ENCODE results near the gene HINT3.

Gene HINT3

GRCh38 chr6:125939791-125940190 is 16.8 kb upstream of the HINT3 start:
- H3K4me3 ChIP-seq (ENCODE audit: low read depth, low read length) = no peak overlapping the region
- TF ChIP-seq CTCF (IDR thresholded peaks at IDR 0.05; ENCODE audit: control insufficient read depth, extremely low read depth, insufficient read depth) = no peak
- no peak for DNase-seq (ENCODE audit: low read depth)

- H3K4me3 ChIP-seq (ENCODE audit: low read depth, low read length) = no peak overlapping the region
- no peak for DNase-seq (ENCODE audit: low read depth)
- TF ChIP-seq CTCF (IDR thresholded peaks at IDR 0.05; ENCODE audit: control insufficient read depth, extremely low read depth, insufficient read depth) = no peak
These were observed 16.1 kb upstream of the HINT3 start for GRCh38 chr6:125940247-125941041.

- no peak overlapping the region for H3K4me3 ChIP-seq (ENCODE audit: low read depth, low read length)
- no peak for TF ChIP-seq CTCF (IDR thresholded peaks at IDR 0.05; ENCODE audit: control insufficient read depth, extremely low read depth, insufficient read depth)
- no peak for DNase-seq (ENCODE audit: low read depth)
These were observed 13.7 kb upstream of the HINT3 start for GRCh38 chr6:125942672-125943527.

DNA sequence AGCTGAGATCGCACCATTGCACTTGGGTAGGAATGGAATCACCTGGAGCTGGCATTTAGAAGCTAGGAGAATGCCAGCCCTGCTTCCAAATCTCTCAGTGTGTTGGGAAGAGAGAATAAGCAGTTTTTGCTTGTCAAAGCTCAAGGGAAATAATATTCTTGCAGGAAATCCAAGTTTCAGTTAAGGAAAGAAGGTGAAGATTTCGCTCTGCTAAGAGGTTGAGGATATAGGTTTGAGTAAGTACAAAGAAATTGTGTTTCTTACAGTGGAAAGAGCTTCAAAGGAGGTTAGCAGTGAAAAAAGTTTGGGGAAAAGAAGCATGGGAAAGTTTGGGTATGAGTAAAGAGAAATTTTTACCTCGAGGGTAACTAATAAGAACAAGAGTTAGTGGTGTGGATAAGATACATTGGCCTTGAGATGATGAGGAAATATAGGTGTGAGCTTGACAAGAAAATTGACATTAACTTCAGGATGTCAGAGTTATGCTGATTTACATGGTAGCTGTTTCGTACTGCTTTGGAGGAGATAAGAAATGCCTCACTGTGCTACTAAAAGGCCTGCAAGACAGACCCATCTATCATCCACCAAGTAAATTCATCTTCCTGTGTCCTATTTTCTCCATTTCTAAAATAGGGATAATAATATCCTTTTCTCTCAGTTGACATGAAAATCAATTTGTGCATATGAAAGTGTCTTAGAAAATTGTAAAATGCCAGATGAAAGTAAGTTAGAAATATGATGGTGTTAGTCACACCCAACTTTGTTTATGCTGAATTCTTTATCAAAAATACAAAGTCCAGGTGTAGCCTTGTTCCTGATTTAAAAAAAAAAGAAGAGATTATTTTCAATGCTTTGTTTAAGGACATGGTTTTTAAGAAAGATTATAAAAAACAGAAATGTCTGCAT is 12.8 kb upstream of the HINT3 start:
- TF ChIP-seq CTCF (IDR thresholded peaks at IDR 0.05; ENCODE audit: control insufficient read depth, extremely low read depth, insufficient read depth) = no peak
- DNase-seq (ENCODE audit: low read depth) = no peak
- no peak overlapping the region for H3K4me3 ChIP-seq (ENCODE audit: low read depth, low read length)

GRCh38 chr6:125944434-125944816 is 12.1 kb upstream of the HINT3 start:
- H3K4me3 ChIP-seq (ENCODE audit: low read depth, low read length) = no peak overlapping the region
- no peak for TF ChIP-seq CTCF (IDR thresholded peaks at IDR 0.05; ENCODE audit: control insufficient read depth, extremely low read depth, insufficient read depth)
- DNase-seq (ENCODE audit: low read depth) = no peak

- no peak overlapping the region for H3K4me3 ChIP-seq (ENCODE audit: low read depth, low read length)
- no peak for TF ChIP-seq CTCF (IDR thresholded peaks at IDR 0.05; ENCODE audit: control insufficient read depth, extremely low read depth, insufficient read depth)
- DNase-seq (ENCODE audit: low read depth) = no peak
These were observed 11.7 kb upstream of the HINT3 start for GRCh38 chr6:125944896-125945295.

Measured in LNCaP clone FGC (cell line).